ENCODE data around the gene AGT.
"Not testable (repeated sequence)": the region's sequence is repeated elsewhere in the genome, so short reads cannot be mapped to it uniquely, and the experiment has no call there.

Gene AGT

DNA sequence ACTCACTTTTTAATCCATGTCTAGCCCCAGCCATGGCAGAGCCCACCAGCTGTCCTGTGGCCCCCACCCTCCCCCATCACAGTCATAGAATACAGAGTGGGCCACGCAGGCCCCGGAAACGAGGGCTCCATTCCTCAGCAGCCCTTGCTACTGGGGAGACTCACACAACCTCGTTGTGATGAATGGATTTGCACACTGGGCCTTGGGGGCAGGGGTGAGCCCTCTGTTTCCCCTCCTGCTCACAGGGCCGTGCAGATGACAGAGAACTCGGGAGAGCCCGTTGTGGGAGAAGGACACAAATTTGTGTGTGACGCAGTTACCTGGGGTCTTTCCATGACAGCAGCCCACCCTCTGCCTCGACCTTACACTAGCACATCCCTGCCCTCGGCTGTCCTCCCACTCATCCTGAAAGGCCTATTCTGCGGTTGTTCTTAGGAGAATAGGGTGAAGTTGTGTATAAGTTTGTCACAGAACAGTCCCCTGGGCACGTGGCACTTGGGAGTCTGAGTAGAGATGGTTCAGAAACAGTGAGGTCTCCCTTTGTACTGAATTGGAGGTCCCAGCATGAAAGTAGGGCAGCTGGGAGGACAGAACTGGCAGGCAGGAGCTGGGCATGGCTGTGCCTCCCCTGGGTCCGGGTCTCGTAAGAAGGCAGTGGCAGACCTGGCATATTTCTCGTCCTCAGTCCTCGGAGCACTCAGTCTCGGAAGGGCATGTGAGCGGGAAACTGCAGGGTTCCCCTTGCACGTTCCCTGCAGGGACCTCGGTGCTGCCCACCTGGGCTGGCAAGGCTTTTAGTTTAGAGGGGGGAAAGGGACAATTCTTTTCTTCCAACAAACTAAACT lies 6.8 kb downstream of the AGT start:
- DNase-seq (ENCODE audit: low read depth): no peak

- DNase-seq (ENCODE audit: low read depth): no peak
Observed at GRCh38 chr1:230706020-230706699, 7.8 kb downstream of the AGT start.

- no peak for DNase-seq (ENCODE audit: low read depth)
Observed at GRCh38 chr1:230705289-230706019, 8.5 kb downstream of the AGT start.

- DNase-seq (ENCODE audit: low read depth): no peak
Observed at GRCh38 chr1:230704830-230705229, 9.1 kb downstream of the AGT start.

GRCh38 chr1:230703679-230704385 lies 10.1 kb downstream of the AGT start:
- DNase-seq (ENCODE audit: low read depth): no peak

GRCh38 chr1:230702934-230703678 lies 10.8 kb downstream of the AGT start:
- DNase-seq (ENCODE audit: low read depth): no peak

DNA sequence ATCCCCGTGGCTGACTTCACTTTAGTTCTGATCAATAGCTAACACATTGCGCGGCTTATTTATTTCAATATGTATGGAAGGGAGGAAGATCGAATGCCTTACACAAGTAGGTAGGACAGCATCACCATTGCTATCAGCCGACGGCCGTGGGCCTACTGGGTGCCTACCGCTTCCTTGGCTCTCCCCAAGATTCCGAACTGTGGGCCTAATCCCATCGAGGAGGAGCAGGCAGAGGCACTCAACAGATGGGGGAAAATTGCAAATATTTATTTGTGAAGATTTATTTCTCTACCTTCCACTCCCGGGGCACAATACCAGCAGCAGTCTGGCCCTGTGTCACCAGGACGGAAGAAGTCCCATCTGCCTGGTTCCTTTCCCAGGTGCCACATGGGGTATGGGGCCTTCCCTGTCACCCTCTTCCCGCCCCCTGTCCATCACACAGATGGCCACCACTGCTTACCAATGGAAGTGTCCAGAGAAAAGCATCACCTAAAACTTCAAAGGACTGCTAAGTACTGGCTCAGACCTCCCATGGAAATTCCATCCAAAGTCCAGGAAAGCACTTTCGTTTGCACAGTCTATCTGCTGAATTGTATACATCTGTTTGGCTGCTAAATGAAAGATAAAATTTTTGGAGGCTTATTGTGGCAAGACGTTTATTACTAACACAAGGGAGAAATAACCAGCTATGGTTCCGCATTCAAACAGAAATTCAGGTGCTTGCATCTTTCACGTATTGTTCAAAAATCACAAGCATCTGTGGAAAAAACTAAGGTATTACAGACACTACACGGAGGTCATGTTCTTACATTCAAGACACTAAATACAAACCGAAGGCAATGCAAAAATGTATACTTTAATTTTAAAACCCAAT lies 11.8 kb downstream of the AGT start:
- DNase-seq (ENCODE audit: low read depth): no peak

GRCh38 chr1:230701434-230701833 lies 12.5 kb downstream of the AGT start:
- DNase-seq (ENCODE audit: low read depth): no peak

DNA sequence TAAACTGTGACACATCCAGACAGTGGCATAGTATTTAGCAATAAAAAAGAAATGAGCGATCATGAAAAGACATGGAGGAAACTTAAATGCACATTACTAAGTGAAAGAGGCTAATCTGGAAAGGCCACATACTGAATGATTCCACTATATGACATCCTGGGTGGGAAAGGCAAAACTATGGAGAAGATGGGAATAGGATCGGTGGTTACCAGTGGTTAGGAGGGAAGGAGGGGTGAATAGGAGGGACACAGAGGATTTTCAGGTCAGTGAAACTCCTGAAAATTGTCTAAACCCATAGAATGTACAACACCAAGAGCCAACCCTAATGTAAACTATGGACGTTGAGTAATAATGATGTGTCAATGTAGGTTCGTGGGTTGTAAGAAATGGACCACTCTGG lies 13.8 kb downstream of the AGT start:
- no peak for DNase-seq (ENCODE audit: low read depth)

- no peak for DNase-seq (ENCODE audit: low read depth)
Observed at GRCh38 chr1:230699716-230700115, 14.2 kb downstream of the AGT start.

DNA sequence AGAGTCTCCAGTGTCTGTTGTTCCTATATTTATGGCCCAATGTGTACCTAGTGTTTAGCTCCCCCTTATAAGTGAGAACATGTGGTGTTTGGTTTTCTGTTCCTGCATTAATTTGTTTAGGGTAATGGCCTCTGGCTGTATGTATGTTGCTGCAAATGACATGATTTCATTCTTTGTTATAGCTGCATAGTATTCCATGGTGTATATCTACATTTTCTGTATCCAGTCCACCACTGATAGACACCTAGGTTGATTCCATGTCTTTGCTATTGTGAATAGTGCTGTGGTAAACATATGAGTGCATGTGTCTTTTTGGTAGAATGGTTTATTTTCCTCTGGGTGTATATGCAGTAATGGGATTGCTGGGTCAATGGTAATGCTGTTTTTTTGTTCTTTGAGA lies 15.0 kb downstream of the AGT start:
- DNase-seq (ENCODE audit: low read depth): not testable (repeated sequence)

GRCh38 chr1:230698130-230698529 lies 15.8 kb downstream of the AGT start:
- DNase-seq (ENCODE audit: low read depth): no peak

- DNase-seq (ENCODE audit: low read depth): no peak
Observed at GRCh38 chr1:230696722-230697437, 17.0 kb downstream of the AGT start.

DNA sequence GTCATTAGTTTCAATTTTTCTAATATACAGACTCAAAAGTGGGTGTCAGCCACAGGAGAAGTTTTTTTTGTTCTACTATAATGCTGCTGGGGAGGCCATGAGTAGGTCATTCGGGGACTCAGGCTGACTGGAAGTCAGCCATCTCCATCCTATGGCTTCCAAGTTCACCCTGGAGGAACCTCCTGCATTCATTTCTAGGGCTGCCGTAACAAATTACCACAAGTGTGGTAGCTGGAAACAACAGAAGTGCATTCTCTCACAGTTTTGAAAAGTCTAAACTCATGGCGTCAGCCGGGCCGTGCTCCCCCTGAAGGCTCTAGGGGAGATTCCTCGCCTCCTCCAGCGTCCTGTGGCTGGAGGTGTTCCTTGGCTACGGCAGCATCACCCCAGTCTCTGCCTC lies 17.7 kb downstream of the AGT start:
- DNase-seq (ENCODE audit: low read depth): no peak

DNA sequence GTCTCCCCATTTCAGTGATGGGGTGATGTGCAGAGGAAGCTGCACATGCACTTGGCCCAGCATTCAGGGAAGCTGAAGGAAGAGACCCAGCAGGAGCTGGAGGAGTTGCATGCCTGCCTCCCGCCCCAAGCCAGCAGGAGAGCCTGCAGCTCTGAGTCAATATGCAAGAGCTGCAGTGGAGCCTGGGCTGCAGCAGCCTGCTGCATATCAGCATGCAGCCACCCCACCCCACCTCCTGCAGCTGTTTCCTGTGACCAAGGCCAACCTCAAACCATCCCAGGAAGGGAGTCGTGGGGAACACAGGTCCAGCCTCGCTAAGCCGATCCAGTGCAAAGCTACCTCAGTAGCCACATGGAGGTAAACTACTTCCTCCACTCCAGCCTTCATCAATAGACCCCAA lies 18.9 kb downstream of the AGT start:
- DNase-seq (ENCODE audit: low read depth): no peak

- DNase-seq (ENCODE audit: low read depth): no peak
Observed at GRCh38 chr1:230694464-230694863, 19.5 kb downstream of the AGT start.

- no peak for DNase-seq (ENCODE audit: low read depth)
Observed at GRCh38 chr1:230693777-230694176, 20.1 kb downstream of the AGT start.

GRCh38 chr1:230693221-230693620 lies 20.7 kb downstream of the AGT start:
- no peak for DNase-seq (ENCODE audit: low read depth)

DNA sequence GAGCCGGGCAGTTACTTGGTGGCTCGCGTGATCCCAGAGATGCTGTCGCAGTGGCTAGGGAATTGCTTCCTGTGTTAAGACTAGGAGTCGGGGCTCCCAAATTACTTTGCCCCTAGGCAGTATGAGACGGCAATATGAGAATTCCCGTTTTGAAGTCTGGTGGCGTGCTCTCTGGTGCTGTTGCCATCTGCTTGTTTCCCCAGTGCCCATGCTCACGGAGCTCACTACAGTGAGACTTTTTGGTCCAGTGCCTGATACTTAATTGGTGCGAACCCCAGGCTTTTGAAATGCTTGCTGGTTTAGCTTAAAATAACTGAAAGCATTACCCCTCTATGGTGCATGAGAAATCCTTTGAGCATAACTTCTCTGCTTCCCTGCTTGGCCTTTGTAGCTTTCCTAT lies 22.3 kb downstream of the AGT start:
- DNase-seq (ENCODE audit: low read depth): no peak

DNA sequence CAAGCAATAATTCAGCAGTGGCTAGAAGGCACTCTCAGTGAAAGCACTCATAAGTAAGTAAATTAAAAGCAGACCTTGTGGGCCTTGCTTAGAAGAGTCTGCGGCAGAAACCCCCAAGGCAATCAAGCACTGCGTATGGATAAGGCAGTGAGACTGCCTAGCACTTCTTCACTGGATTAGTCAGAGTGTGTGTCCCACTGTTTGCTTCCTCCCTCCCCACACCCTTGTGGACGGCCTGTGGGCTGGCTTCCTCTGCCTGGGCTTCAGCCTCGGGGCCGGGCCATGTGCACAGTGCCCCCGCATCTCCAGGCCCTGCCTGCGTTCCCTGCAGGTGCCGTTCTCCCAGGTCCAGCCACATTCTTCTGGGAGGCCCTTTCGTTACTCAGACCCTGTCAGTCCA lies 23.8 kb downstream of the AGT start:
- no peak for DNase-seq (ENCODE audit: low read depth)
